NCI-H510A treated with DMSO at 0.1 percent for 48 hours (cell line): ENCODE data around the gene NHSL1.

Source experiments
- DNase-seq: peaks from one replicate; lab custom pipeline; 2025; lab: John Stamatoyannopoulos, UW

The NHSL1 gene, protein sequence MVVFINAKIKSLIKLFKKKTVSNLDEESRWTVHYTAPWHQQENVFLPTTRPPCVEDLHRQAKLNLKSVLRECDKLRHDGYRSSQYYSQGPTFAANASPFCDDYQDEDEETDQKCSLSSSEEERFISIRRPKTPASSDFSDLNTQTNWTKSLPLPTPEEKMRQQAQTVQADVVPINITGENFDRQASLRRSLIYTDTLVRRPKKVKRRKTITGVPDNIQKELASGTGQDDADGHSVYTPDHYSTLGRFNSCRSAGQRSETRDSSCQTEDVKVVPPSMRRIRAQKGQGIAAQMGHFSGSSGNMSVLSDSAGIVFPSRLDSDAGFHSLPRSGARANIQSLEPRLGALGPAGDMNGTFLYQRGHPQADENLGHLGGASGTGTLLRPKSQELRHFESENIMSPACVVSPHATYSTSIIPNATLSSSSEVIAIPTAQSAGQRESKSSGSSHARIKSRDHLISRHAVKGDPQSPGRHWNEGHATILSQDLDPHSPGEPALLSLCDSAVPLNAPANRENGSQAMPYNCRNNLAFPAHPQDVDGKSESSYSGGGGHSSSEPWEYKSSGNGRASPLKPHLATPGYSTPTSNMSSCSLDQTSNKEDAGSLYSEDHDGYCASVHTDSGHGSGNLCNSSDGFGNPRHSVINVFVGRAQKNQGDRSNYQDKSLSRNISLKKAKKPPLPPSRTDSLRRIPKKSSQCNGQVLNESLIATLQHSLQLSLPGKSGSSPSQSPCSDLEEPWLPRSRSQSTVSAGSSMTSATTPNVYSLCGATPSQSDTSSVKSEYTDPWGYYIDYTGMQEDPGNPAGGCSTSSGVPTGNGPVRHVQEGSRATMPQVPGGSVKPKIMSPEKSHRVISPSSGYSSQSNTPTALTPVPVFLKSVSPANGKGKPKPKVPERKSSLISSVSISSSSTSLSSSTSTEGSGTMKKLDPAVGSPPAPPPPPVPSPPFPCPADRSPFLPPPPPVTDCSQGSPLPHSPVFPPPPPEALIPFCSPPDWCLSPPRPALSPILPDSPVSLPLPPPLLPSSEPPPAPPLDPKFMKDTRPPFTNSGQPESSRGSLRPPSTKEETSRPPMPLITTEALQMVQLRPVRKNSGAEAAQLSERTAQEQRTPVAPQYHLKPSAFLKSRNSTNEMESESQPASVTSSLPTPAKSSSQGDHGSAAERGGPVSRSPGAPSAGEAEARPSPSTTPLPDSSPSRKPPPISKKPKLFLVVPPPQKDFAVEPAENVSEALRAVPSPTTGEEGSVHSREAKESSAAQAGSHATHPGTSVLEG (N-terminal part only)

GRCh38 chr6:138499303-138500018, at the start of gene NHSL1:
Gene NHSL1, minus strand, starts transcription at chr6:138499494. Its CDS starts 204 bp downstream, at chr6:138499290.
- peak; percentile 57 for DNase-seq

- DNase-seq: no peak
These were observed 47.5 kb upstream of the NHSL1 start for GRCh38 chr6:138546733-138547185.

DNA sequence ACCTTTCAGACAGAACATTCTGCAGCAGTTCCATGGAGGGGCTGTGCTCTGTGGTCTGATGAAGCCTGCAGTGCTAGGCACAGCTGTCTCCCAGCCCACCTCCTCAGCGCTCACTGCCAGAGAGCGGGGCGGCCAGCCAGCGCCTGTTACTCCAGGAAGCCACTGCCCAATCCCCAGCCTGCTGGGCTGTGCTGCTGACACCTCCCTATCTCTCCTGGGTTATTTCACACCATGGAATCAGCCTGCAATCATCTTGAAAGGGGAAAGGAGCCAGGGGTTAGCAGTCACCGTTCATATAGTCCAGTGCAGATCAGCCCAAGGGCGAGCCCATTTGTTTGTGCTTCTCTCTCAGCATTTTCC, 46.3 kb upstream of the NHSL1 start:
- no peak for DNase-seq

- DNase-seq: no peak
These were observed 45.2 kb upstream of the NHSL1 start for GRCh38 chr6:138544501-138544900.

DNA sequence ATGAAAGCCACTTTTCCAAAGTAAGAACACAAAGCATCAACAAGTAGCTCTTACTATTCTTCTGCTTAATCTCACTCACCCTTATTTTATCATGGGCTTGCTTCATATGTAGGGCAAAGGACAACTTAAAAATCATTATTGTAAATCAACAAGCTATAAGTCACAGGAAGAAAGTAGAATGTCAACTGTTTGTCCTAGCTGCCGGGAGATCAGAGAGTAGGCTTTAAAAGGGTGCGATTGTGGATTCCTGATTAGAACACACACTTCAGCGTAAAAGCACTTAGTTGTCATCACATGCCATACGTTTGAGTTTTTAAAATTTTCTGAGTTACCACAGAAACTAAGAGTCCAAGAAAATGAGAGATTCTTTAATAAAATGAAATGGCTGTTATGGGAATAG, 44.4 kb upstream of the NHSL1 start:
- no peak for DNase-seq

DNA sequence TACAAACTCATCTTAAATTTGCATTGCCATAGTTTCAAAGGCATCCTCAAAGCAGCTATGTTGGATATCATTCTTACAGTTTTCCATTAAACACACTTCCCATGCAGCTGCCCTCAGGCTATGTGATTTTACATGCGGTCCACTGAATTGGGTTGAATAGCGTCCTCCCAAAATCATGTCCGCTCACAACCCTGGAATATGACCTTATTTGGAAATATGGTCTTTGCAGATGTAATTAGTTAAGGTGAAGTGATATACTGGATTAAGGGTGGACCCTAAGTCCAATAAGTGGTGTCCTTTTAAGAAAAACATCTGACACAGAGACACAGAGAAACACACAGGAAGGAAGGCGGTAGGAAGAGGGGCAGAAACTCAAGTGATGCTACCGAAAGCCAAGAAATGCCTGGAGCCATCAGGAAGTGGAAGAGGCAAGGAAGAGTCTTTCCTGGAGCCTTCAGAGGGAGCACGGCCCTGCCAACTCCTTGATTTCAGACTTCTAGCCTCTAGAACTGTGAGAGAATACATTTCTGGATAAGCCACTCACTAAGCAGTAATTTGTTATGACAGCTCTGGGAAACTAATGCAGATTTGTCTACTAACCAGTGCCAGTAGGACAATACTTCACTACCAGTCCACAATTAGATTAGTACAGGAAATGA, 42.7 kb upstream of the NHSL1 start:
- DNase-seq: no peak

DNA sequence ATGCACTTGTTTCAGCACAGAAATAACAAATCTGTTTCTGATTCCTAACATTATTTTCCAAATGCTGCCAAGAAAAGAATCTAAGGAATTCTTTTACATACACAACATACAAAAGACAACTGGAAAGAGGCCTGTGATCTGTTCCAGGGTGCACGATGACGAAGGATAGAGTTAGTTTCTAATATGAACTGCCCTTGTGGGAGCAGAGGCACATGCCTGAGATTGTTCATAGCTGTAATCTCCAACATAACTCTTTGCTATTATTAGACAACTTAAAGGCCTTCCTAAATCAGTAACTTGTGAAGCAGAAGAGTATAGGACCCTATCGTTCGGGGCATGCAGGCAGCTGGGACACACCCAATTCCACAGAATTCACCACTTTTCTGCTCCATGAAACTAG, 41.2 kb upstream of the NHSL1 start:
- no peak for DNase-seq

DNA sequence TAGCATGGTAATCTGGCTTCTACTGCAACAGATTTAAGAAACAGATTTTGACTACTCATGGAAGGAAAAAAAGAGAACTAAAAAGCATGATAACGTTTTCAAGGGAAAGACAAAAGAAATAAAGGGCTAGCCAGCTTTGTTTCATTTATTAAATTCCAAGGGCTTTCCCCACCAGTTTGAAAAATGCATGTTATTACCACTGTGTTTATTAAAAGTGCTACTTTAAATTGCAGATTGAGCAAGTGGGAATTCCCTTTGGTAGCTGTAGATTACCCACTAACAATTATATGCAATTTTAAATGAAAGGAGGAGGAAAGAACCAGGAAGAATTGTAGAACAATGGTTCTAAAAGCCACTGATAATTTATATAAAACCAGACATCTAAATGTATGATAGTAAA, 40.6 kb upstream of the NHSL1 start:
- DNase-seq: no peak

- no peak for DNase-seq
These were observed 39.2 kb upstream of the NHSL1 start for GRCh38 chr6:138538390-138539031.

DNA sequence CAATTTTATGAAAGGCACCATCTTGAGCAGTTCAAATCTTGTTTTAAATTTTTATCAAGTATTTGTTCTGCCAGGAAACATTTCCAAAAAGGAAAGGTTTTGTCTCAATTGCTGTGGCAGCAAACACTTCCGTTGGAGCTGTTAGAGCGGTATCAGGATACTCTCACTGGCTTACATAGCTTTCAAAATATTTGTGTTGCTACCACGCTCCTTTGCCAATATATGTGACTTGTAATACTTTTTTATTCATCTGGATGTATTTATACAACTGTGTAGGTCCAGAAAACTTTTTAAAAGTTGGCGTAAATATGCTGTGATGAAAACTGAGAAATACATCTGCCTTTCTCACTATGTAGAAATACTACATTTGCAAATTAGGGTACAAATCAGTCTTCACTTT, 37.8 kb upstream of the NHSL1 start:
- no peak for DNase-seq

- DNase-seq: no peak
These were observed 36.6 kb upstream of the NHSL1 start for GRCh38 chr6:138535728-138536455.

- no peak for DNase-seq
These were observed 34.4 kb upstream of the NHSL1 start for GRCh38 chr6:138533667-138534066.

GRCh38 chr6:138531387-138531786, 32.1 kb upstream of the NHSL1 start:
- DNase-seq: no peak

DNA sequence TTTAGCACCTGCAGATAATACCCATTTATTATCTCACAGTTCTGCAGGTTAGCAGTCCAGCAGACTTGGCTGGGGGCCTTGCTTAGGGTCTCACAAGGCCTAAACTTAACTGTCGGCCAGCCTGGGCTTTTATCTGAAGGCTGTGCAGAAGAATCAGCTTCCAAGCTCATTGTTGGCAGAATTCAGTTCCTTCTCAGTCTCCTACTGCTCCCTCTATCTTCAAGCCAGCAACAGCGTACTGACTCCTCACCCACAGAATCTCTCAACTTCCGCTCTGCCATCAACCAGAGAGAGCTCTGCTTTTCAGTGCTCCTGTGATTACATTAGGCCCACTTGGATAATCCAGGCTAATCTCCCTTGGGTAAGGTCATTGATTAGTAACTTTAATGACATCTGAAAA, 30.2 kb upstream of the NHSL1 start:
- no peak for DNase-seq

GRCh38 chr6:138528956-138529355, 29.7 kb upstream of the NHSL1 start:
- no peak for DNase-seq

DNA sequence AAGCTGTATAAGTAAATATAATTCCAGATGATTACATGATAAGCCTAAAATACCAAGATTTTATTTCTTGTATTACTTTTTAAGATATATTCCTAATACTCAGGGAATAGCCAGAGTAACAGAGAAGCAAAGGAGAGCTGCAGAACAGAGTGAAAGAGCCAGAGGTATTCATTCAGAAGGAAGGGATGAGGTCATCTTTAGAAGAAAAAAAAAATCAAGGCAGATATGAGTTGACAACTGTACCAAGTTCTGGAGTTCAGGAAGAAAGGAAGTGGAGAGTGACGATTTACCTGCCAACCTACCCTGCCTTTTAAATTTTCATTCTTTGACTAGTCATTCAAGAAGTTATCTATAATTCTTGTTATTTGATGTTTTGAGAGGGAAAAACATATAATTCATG, 28.8 kb upstream of the NHSL1 start:
- DNase-seq: no peak

DNA sequence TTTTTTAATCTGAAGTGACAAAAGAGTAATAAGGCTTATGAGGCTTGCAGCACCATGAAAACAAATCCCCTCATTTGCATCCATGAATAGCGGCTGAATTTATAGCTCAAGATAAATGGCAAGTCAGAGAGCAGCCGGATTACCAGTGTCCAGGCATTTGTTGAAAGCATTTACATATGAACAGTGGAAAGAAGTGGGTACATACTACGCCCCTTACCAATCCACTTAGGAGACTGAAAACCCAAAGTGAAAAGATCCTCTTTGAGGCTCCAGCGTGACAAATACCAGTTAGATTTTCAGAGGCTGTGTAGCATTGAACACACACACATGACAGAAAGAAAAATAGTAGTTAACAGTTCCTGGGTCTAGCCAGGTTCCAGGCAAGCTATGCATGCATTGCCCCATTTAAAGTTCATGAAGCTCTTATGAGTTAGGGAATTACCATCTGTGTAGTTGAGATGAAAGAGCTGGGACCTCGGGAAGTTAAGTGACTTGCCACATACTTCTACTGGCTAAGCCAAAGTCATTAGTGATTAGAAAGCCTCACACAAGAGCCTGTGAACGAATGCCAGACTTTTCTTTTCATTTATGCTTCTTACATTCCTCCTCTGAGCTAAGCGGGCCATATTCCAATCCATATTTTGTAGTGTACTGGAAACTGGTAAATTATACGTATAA, 28.3 kb upstream of the NHSL1 start:
- no peak for DNase-seq

DNA sequence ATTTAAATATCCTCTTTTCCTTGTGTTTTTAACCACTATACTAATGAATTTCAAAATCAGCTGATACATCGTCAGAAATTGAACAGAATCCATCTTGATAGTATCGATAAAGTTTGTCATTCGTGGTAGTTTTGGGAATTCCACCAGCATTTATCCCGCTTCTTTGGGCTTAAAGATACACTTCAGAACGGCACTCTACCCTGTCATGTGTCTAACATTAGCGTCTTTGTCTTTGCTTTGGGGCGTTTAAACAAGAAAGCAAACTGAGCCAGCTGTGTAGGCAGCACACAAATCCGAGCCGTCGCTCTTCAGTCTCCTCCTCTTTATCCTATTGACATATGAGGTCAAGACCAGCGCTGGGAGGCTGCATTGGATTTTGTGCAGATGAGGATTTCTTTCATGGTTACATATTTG, 27.5 kb upstream of the NHSL1 start:
- peak; percentile 30 for DNase-seq

DNA sequence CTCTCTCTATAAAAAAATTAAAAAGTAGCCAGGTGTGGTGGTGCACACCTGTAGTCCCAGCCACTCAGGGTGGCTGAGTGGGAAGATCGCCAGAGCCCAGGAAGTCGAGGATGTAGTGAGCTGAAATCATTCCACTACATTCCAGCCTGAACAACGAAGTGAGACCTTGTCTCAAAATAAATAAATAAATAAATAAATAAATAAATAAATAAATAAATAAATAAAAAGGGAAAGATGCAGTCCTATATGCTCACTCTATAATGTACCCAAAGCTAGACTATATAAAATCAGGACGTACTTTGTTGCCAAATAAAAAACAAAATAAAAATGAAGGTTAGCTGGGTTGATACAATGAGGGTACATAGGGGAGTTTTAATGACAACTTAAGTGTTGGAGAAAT, 26.1 kb upstream of the NHSL1 start:
- no peak for DNase-seq
